ENCODE results near the gene POU6F2.

The POU6F2 gene

DNA sequence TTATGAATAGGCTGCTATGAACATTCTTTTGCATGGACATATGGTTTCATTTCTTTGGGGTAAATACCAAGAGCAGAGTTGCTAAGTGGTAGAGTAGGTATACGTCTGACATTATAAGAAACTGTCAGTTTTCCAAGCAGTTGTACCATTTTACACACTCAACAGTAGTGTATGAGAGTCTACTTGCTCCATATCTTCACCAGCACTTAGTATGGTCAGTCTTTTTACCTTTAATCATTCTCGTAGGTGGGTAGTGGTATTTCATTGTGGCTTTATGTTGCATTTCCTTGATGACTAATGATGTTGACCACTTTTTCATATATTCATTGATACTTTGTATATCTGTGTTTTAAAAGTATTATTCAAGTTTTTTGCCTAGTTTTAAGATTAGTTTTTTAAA, 45.1 kb downstream of the POU6F2 start:
- no peaks in the 10 kb centered on the region for H3K27me3 ChIP-seq (ENCODE audit: insufficient read depth, poor library complexity, severe bottlenecking)
- H3K4me1 ChIP-seq (ENCODE audit: insufficient read depth, poor library complexity, severe bottlenecking), result no peaks in the 10 kb centered on the region
- H3K36me3 ChIP-seq (ENCODE audit: low read depth), result no peaks in the 10 kb centered on the region
- TF ChIP-seq, protein P1, sequence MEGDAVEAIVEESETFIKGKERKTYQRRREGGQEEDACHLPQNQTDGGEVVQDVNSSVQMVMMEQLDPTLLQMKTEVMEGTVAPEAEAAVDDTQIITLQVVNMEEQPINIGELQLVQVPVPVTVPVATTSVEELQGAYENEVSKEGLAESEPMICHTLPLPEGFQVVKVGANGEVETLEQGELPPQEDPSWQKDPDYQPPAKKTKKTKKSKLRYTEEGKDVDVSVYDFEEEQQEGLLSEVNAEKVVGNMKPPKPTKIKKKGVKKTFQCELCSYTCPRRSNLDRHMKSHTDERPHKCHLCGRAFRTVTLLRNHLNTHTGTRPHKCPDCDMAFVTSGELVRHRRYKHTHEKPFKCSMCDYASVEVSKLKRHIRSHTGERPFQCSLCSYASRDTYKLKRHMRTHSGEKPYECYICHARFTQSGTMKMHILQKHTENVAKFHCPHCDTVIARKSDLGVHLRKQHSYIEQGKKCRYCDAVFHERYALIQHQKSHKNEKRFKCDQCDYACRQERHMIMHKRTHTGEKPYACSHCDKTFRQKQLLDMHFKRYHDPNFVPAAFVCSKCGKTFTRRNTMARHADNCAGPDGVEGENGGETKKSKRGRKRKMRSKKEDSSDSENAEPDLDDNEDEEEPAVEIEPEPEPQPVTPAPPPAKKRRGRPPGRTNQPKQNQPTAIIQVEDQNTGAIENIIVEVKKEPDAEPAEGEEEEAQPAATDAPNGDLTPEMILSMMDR (IDR thresholded peaks at IDR 0.05; ENCODE audit: poor library complexity, severe bottlenecking), result no peak
- ATAC-seq (ENCODE audit: low read depth) (no peak), DNase-seq (ENCODE audit: low spot score) (no peak)
- no peaks in the 10 kb centered on the region for H3K9me3 ChIP-seq (ENCODE audit: severe bottlenecking)
- no peak overlapping the region for H3K4me3 ChIP-seq (ENCODE audit: severe bottlenecking)
- H3K27ac ChIP-seq (ENCODE audit: poor library complexity, severe bottlenecking), result no peak overlapping the region

GRCh38 chr7:39027491-39027890, 49.8 kb downstream of the POU6F2 start:
- H3K9me3 ChIP-seq (ENCODE audit: severe bottlenecking), result no peaks in the 10 kb centered on the region
- no peaks in the 10 kb centered on the region for H3K4me1 ChIP-seq (ENCODE audit: insufficient read depth, poor library complexity, severe bottlenecking)
- H3K36me3 ChIP-seq (ENCODE audit: low read depth), result no peaks in the 10 kb centered on the region
- no peak for ATAC-seq (ENCODE audit: low read depth)
- TF ChIP-seq, protein P1 (IDR thresholded peaks at IDR 0.05; ENCODE audit: poor library complexity, severe bottlenecking), result no peak
- H3K4me3 ChIP-seq (ENCODE audit: severe bottlenecking), result no peak overlapping the region
- H3K27me3 ChIP-seq (ENCODE audit: insufficient read depth, poor library complexity, severe bottlenecking), result no peaks in the 10 kb centered on the region
- no peak for DNase-seq (ENCODE audit: low spot score)
- H3K27ac ChIP-seq (ENCODE audit: poor library complexity, severe bottlenecking), result no peak overlapping the region

DNA sequence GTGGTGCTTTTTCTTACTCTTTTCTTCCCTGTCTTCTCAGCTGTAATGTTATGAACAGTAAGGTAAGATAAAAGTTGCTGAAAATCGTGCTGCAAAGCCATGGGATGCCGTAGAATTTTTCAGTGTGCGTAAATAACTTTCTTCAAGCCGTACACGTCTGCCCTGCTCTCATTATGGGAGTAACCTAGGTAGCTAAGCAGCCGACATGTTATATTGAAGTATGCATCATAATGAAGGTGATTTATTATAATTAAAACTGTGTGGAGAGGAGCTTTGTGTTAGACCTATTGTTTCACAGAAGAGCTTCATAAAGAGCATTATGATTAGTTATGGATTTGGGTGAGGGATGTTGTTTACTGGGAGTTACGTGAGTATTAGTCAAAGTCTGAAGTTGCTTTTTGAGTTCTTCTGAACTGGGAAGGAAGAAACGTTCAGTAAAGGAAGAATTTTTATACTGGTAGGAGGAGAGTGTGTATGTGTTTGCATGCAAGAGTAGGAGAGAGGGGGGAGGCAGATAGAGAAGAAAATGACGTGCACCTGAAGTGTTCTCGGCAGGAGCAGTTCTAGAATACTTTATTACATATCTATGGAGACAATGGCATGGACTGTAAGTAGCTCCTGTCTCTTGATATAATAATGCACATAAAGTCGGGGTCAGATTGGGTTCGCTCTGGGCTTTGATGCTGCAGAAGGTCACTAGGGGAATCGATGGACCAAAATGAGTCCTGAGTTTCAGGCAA, 56.3 kb downstream of the POU6F2 start:
- Histone ChIP-seq H3K9me3 (ENCODE audit: severe bottlenecking) (no peaks in the 10 kb centered on the region), H3K27ac (ENCODE audit: poor library complexity, severe bottlenecking) (no peak overlapping the region), H3K4me1 (ENCODE audit: insufficient read depth, poor library complexity, severe bottlenecking) (no peaks in the 10 kb centered on the region), H3K27me3 (ENCODE audit: insufficient read depth, poor library complexity, severe bottlenecking) (no peaks in the 10 kb centered on the region), H3K4me3 (ENCODE audit: severe bottlenecking) (no peak overlapping the region), H3K36me3 (ENCODE audit: low read depth) (no peaks in the 10 kb centered on the region)
- no peak for DNase-seq (ENCODE audit: low spot score)
- TF ChIP-seq, protein P1 (IDR thresholded peaks at IDR 0.05; ENCODE audit: poor library complexity, severe bottlenecking), result no peak
- ATAC-seq (ENCODE audit: low read depth), result no peak

GRCh38 chr7:39035156-39035555, 57.4 kb downstream of the POU6F2 start:
- ATAC-seq (ENCODE audit: low read depth) (no peak), DNase-seq (ENCODE audit: low spot score) (no peak)
- Histone ChIP-seq H3K9me3 (ENCODE audit: severe bottlenecking) (no peaks in the 10 kb centered on the region), H3K36me3 (ENCODE audit: low read depth) (no peaks in the 10 kb centered on the region), H3K27ac (ENCODE audit: poor library complexity, severe bottlenecking) (no peak overlapping the region), H3K4me3 (ENCODE audit: severe bottlenecking) (no peak overlapping the region), H3K27me3 (ENCODE audit: insufficient read depth, poor library complexity, severe bottlenecking) (no peaks in the 10 kb centered on the region), H3K4me1 (ENCODE audit: insufficient read depth, poor library complexity, severe bottlenecking) (no peaks in the 10 kb centered on the region)
- TF ChIP-seq, protein P1 (IDR thresholded peaks at IDR 0.05; ENCODE audit: poor library complexity, severe bottlenecking), result no peak

- H3K27me3 ChIP-seq (ENCODE audit: insufficient read depth, poor library complexity, severe bottlenecking), result no peaks in the 10 kb centered on the region
- H3K4me3 ChIP-seq (ENCODE audit: severe bottlenecking), result no peak overlapping the region
- DNase-seq (ENCODE audit: low spot score) (no peak), ATAC-seq (ENCODE audit: low read depth) (no peak)
- H3K36me3 ChIP-seq (ENCODE audit: low read depth), result no peaks in the 10 kb centered on the region
- H3K4me1 ChIP-seq (ENCODE audit: insufficient read depth, poor library complexity, severe bottlenecking), result no peaks in the 10 kb centered on the region
- TF ChIP-seq, protein P1 (IDR thresholded peaks at IDR 0.05; ENCODE audit: poor library complexity, severe bottlenecking), result no peak
- no peaks in the 10 kb centered on the region for H3K9me3 ChIP-seq (ENCODE audit: severe bottlenecking)
- H3K27ac ChIP-seq (ENCODE audit: poor library complexity, severe bottlenecking), result no peak overlapping the region
These were observed 58.2 kb downstream of the POU6F2 start for GRCh38 chr7:39035903-39036302.

Measured in RWPE2 (cell line).